Upper lobe of right lung (tissue), 1 donor: Measurements from ENCODE around the gene CACNB2. TPM values are rescaled to one million over a fixed set of nuclear protein-coding genes. Genes with fewer than 3 reads are reported as not detected.

ENCODE experiments used
- ATAC-seq: fragments of 200-7000 bp; cut with Tn5 transposase; one replicate; pipeline ENCODE4 v1.9.1; 2020; ENCODE audit warnings: mild to moderate bottlenecking, moderate library complexity
- DNase-seq: peaks from one replicate; pipeline ENCODE4 v3.0.0-alpha.2; 2020
- H3K27ac ChIP-seq: fragments of 200-600 bp; one replicate; pipeline ENCODE4 v1.8.0; 2022
- H3K27me3 ChIP-seq: fragments of 200-600 bp; one replicate; pipeline ENCODE4 v1.8.0; 2022; ENCODE audit warnings: mild to moderate bottlenecking
- H3K36me3 ChIP-seq: fragments of 200-600 bp; one replicate; pipeline ENCODE4 v1.8.0; 2022
- H3K4me1 ChIP-seq: fragments of 200-600 bp; one replicate; pipeline ENCODE4 v1.8.0; 2022
- H3K4me3 ChIP-seq: fragments of 200-600 bp; one replicate; pipeline ENCODE4 v1.8.0; 2022; ENCODE audit warnings: mild to moderate bottlenecking
- H3K9me3 ChIP-seq: fragments of 200-600 bp; one replicate; pipeline ENCODE4 v1.8.0; 2022
- intact Hi-C: fragments of 100-400 bp; cut with DNase I; formaldehyde crosslinking; loops from one replicate; pipeline ENCODE4 v1.11.0; 2022
- total RNA-seq: library from RNA; stranded (reverse); fragmentation: NEBNext Ultra II Directional; extraction: Animal tissue kit (Norgen Biotek cat#: 25700); gene quantifications from one replicate; pipeline ENCODE4 v1.2.1, GENCODE V29; 2021
- TF ChIP-seq, protein P1 (sequence below): fragments of 200-600 bp; IDR thresholded peaks from one replicate; pipeline ENCODE4 v1.8.0; 2022; ENCODE audit warnings: antibody characterized with exemption
- donor health status: DM: no; HTN: yes; CAD: no; lungs with severe emphysema.

The CACNB2 gene
- total RNA-seq, 1 donor from 2014 or later, result 4.2 TPM

GRCh38 chr10:18352175-18352574, 212.0 kb downstream of the CACNB2 start:
- intact Hi-C loops, result no loop called here
- H3K27me3 ChIP-seq, result no peaks in the 10 kb centered on the region
- ATAC-seq, result no peak
- H3K27ac ChIP-seq, result no peak overlapping the region
- TF ChIP-seq, protein P1, sequence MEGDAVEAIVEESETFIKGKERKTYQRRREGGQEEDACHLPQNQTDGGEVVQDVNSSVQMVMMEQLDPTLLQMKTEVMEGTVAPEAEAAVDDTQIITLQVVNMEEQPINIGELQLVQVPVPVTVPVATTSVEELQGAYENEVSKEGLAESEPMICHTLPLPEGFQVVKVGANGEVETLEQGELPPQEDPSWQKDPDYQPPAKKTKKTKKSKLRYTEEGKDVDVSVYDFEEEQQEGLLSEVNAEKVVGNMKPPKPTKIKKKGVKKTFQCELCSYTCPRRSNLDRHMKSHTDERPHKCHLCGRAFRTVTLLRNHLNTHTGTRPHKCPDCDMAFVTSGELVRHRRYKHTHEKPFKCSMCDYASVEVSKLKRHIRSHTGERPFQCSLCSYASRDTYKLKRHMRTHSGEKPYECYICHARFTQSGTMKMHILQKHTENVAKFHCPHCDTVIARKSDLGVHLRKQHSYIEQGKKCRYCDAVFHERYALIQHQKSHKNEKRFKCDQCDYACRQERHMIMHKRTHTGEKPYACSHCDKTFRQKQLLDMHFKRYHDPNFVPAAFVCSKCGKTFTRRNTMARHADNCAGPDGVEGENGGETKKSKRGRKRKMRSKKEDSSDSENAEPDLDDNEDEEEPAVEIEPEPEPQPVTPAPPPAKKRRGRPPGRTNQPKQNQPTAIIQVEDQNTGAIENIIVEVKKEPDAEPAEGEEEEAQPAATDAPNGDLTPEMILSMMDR, result no peak
- no peak overlapping the region for H3K4me3 ChIP-seq
- H3K4me1 ChIP-seq, result no peaks in the 10 kb centered on the region
- no peaks in the 10 kb centered on the region for H3K36me3 ChIP-seq
- H3K9me3 ChIP-seq, result no peaks in the 10 kb centered on the region
- DNase-seq, result no peak

DNA sequence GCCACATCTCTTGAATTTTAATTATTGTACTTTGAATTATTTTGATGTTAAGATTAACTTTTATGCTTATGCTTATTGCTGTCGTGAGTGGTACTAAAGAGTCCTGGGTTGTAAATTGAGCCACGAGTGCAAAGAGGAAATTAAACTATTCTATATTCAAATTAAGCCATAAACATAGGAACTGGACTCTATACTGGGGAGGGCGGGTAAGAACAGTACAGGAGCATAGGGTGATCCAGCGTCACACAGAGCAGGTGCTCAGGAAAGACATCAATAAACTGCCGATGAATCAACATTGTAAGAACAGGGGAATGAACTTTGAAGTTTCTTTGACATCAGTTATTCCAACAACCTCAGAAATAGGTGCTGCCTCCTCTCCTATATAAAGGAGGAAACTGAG, 219.6 kb downstream of the CACNB2 start:
- DNase-seq (no peak), ATAC-seq (no peak)
- Histone ChIP-seq H3K4me3 (no peak overlapping the region), H3K36me3 (no peaks in the 10 kb centered on the region), H3K27ac (no peak overlapping the region), H3K4me1 (no peaks in the 10 kb centered on the region), H3K27me3 (no peaks in the 10 kb centered on the region), H3K9me3 (no peaks in the 10 kb centered on the region)
- intact Hi-C loops, result no loop called here
- TF ChIP-seq, protein P1, result no peak

- TF ChIP-seq, protein P1, result no peak
- intact Hi-C loops, result no loop called here
These were observed 222.7 kb downstream of the CACNB2 start for GRCh38 chr10:18362892-18363291.

GRCh38 chr10:18364987-18365775, 225.0 kb downstream of the CACNB2 start:
- TF ChIP-seq, protein P1, result no peak
- ATAC-seq, result no peak
- intact Hi-C loops, result no loop called here

More at GRCh38 chr10:18362892-18363291, 222.7 kb downstream of the CACNB2 start:
- Histone ChIP-seq H3K27ac (no peak overlapping the region), H3K36me3 (no peaks in the 10 kb centered on the region), H3K4me3 (no peak overlapping the region), H3K9me3 (no peaks in the 10 kb centered on the region), H3K4me1 (no peaks in the 10 kb centered on the region), H3K27me3 (no peaks in the 10 kb centered on the region)
- DNase-seq, result no peak
- no peak for ATAC-seq

DNA sequence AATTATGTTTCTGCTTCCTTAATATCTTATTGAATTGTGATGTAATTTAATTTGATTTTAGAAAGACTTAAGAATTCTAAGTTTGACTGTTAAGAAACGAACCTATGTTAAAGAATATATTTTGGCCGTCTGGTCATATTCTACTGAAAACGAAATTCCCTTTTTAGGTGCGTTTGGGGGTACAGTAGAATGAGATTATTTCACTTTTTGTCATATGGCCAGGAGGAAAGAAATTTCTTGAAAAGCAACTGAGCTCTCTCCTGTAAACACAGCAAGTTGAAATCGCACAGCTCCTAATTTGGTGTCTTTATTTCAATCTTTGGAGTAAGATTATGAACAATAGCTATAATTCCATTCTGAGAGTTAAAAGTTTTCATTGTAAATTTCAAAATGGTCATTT, 227.6 kb downstream of the CACNB2 start:
- ATAC-seq (no peak), DNase-seq (no peak)
- H3K27me3 ChIP-seq, result no peaks in the 10 kb centered on the region
- no peaks in the 10 kb centered on the region for H3K36me3 ChIP-seq
- TF ChIP-seq, protein P1, result no peak
- no peaks in the 10 kb centered on the region for H3K4me1 ChIP-seq
- no peaks in the 10 kb centered on the region for H3K9me3 ChIP-seq
- H3K27ac ChIP-seq, result no peak overlapping the region
- H3K4me3 ChIP-seq, result no peak overlapping the region
- intact Hi-C loops, result no loop called here

More at GRCh38 chr10:18364987-18365775, 225.0 kb downstream of the CACNB2 start:
- H3K4me3 ChIP-seq, result no peak overlapping the region
- H3K4me1 ChIP-seq, result no peaks in the 10 kb centered on the region
- no peak for DNase-seq
- H3K36me3 ChIP-seq, result no peaks in the 10 kb centered on the region
- H3K27me3 ChIP-seq, result no peaks in the 10 kb centered on the region
- H3K9me3 ChIP-seq, result no peaks in the 10 kb centered on the region
- H3K27ac ChIP-seq, result no peak overlapping the region
